OCI-LY1 (cell line): ENCODE measurements around the gene SLC17A4.

ENCODE experiments used
- H2AFZ ChIP-seq: fragments of 200-600 bp; sonication (generic), shearing (Covaris generic); 2 replicates; pipeline ENCODE4 v1.6.0; 2014; ENCODE audit warnings: antibody characterized with exemption, mild to moderate bottlenecking, low read length
- H3F3A ChIP-seq: fragments of 200-600 bp; sonication (generic), shearing (Covaris generic); 2 replicates; pipeline ENCODE4 v1.6.0; 2014; ENCODE audit warnings: mild to moderate bottlenecking, antibody characterized with exemption, low read length, moderate library complexity; ENCODE audit not compliant: insufficient read depth
- H3K27ac ChIP-seq: fragments of 200-600 bp; sonication (generic); 2 replicates; pipeline ENCODE4 v1.5.1; 2014; ENCODE audit warnings: low read length, mixed run types, mild to moderate bottlenecking, low read depth; ENCODE audit not compliant: poor library complexity, severe bottlenecking
- H3K27me3 ChIP-seq: fragments of 200-600 bp; sonication (generic); 2 replicates; pipeline ENCODE4 v1.6.0; 2014; ENCODE audit warnings: antibody characterized with exemption, mild to moderate bottlenecking, low read length, moderate library complexity; ENCODE audit not compliant: insufficient read depth
- H3K36me3 ChIP-seq: fragments of 200-600 bp; sonication (generic); 2 replicates; pipeline ENCODE4 v1.6.1; 2014; ENCODE audit warnings: mild to moderate bottlenecking, antibody characterized with exemption, low read length, moderate library complexity, mixed read lengths; ENCODE audit not compliant: insufficient read depth
- H3K4me1 ChIP-seq: fragments of 200-600 bp; sonication (generic); 2 replicates; pipeline ENCODE4 v1.5.1; 2014; ENCODE audit warnings: mild to moderate bottlenecking, low read length, moderate library complexity; ENCODE audit not compliant: insufficient read depth, severe bottlenecking
- H3K4me2 ChIP-seq: fragments of 200-600 bp; sonication (generic), shearing (Covaris generic); 2 replicates; pipeline ENCODE4 v1.6.1; 2014; ENCODE audit warnings: low read length
- H3K4me3 ChIP-seq: fragments of 200-600 bp; sonication (generic); 2 replicates; pipeline ENCODE4 v1.5.1; 2014; ENCODE audit warnings: low read length, low read depth, mild to moderate bottlenecking, mixed read lengths; ENCODE audit not compliant: poor library complexity, severe bottlenecking
- H3K79me2 ChIP-seq: fragments of 200-600 bp; shearing (Covaris generic); 2 replicates; pipeline ENCODE4 v1.6.1; 2016; ENCODE audit warnings: mixed run types, low read length, mixed read lengths; ENCODE audit not compliant: insufficient read depth
- H3K9ac ChIP-seq: fragments of 200-600 bp; sonication (generic), shearing (Covaris generic); 2 replicates; pipeline ENCODE4 v1.6.1; 2014; ENCODE audit warnings: mild to moderate bottlenecking, low read length, mixed read lengths
- H3K9me2 ChIP-seq: fragments of 200-600 bp; sonication (generic), shearing (Covaris generic); 2 replicates; pipeline ENCODE4 v1.6.1; 2014; ENCODE audit warnings: low read depth, mild to moderate bottlenecking, low read length, mixed read lengths
- H3K9me3 ChIP-seq: fragments of 200-600 bp; shearing (Covaris generic); 2 replicates; pipeline ENCODE4 v1.6.1; 2014; ENCODE audit warnings: low read length, mixed read lengths
- H4K20me1 ChIP-seq: fragments of 200-600 bp; sonication (generic), shearing (Covaris generic); 2 replicates; pipeline ENCODE4 v1.6.0; 2016; ENCODE audit warnings: mild to moderate bottlenecking, low read length; ENCODE audit not compliant: insufficient read depth
- EZH2 ChIP-seq: fragments of 200-600 bp; sonication (generic), shearing (Covaris generic); IDR thresholded peaks from 2 replicates; pipeline ENCODE4 v1.8.0; 2017; ENCODE audit warnings: borderline replicate concordance, mixed run types, mild to moderate bottlenecking, antibody characterized with exemption, low read length, moderate library complexity, mixed read lengths
- TF ChIP-seq, protein P1 (sequence below): fragments of 200-600 bp; sonication (generic), shearing (Covaris generic); IDR thresholded peaks from 2 replicates; pipeline ENCODE4 v1.5.1; 2017; ENCODE audit warnings: mild to moderate bottlenecking, antibody characterized with exemption, low read length, moderate library complexity, mixed read lengths

SLC17A4 gene

DNA sequence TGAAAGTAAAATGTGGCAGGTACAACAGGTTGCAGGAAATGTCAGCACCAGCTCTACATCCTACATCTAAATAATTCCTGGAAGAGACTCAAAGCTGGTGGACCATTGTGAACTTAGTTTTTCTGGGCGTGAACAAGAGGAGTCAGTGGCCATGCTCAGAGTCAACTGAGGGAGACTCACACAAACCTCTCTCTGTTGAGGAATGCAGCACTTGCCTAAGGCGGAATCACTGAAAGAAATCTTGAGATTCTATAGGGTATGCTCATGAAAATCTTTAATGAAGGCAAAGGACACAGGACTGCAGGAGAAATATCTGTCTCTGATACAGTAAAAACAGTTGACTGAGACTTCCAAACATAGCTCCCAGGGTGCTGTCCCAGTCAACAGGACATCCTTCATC is 22.5 kb downstream of the SLC17A4 start:
- Histone ChIP-seq H3K4me2 (no peak overlapping the region), H3K4me3 (no peak overlapping the region), H3K9me2 (no peaks in the 10 kb centered on the region), H3K9me3 (no peaks in the 10 kb centered on the region), H3K36me3 (no peaks in the 10 kb centered on the region), H3K27ac (no peak overlapping the region), H2AFZ (no peak overlapping the region), H3K4me1 (no peaks in the 10 kb centered on the region), H4K20me1 (no peaks in the 10 kb centered on the region), H3K27me3 (no peaks in the 10 kb centered on the region), H3F3A (no peaks in the 10 kb centered on the region), H3K79me2 (no peaks in the 10 kb centered on the region), H3K9ac (no peak overlapping the region)
- no peak for TF ChIP-seq EZH2
- TF ChIP-seq, protein P1, sequence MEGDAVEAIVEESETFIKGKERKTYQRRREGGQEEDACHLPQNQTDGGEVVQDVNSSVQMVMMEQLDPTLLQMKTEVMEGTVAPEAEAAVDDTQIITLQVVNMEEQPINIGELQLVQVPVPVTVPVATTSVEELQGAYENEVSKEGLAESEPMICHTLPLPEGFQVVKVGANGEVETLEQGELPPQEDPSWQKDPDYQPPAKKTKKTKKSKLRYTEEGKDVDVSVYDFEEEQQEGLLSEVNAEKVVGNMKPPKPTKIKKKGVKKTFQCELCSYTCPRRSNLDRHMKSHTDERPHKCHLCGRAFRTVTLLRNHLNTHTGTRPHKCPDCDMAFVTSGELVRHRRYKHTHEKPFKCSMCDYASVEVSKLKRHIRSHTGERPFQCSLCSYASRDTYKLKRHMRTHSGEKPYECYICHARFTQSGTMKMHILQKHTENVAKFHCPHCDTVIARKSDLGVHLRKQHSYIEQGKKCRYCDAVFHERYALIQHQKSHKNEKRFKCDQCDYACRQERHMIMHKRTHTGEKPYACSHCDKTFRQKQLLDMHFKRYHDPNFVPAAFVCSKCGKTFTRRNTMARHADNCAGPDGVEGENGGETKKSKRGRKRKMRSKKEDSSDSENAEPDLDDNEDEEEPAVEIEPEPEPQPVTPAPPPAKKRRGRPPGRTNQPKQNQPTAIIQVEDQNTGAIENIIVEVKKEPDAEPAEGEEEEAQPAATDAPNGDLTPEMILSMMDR: no peak

DNA sequence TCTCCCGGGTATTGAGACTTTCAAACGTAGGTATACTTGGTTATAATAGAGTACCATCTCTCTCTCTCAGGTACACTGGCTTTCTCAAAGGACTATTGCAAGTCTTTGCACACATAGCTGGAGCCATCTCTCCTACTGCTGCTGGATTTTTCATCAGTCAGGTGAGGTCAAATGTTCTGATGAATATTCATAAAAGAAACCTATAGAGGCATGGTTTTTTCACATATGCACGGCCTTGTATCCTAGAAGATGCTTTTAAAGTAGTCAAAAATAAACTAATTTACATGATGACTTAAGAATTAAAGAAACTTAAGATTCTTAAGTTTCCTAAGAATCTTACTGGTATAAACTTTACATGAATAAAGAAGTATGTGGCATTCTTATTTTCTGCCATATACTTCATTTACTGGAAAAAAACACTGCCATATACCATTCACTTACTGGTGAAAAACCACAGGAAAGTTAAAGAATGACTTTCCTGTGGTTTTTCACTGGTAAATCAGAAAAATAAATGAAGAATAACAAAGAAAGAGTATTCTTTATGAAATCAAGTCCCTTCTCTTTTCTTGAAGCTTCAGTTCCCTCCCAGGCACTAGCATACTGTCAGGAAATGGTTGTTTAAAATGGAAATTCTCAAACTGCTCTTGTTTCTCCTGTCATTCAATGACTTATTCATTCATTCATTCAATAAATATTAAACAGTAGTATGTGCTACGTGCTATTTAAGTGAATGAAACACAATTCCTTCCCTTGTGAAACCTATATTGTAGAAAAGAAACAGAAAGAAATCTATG is 23.5 kb downstream of the SLC17A4 start:
- H3K9me3 ChIP-seq: no peaks in the 10 kb centered on the region
- no peaks in the 10 kb centered on the region for H3K27me3 ChIP-seq
- H3K79me2 ChIP-seq: no peaks in the 10 kb centered on the region
- no peak overlapping the region for H3K4me3 ChIP-seq
- no peaks in the 10 kb centered on the region for H3K9me2 ChIP-seq
- no peaks in the 10 kb centered on the region for H4K20me1 ChIP-seq
- no peak overlapping the region for H3K9ac ChIP-seq
- H3K27ac ChIP-seq: no peak overlapping the region
- H3K4me2 ChIP-seq: no peak overlapping the region
- H2AFZ ChIP-seq: no peak overlapping the region
- H3K36me3 ChIP-seq: no peaks in the 10 kb centered on the region
- no peak for TF ChIP-seq EZH2
- TF ChIP-seq, protein P1: no peak
- H3K4me1 ChIP-seq: no peaks in the 10 kb centered on the region
- H3F3A ChIP-seq: no peaks in the 10 kb centered on the region

DNA sequence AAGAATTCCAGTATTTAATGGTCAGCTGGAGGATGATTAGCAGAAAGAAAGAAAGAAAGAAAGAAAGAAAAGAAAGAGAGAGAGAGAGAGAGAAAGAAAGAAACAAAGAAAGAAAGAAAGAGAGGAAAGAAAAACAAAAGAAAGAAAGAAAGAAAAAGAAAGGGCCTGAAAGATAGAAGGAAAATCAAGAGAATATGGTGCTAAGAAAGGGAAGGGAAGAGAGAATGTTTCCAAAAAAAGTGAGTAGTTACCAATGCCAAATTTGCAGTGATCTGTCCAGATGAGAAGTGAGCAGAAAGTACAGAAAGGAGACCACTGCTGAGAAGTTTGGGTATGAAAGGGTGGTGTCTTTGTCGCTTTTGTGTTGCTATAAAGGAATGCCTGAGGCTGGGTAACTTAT is 26.6 kb downstream of the SLC17A4 start:
- Histone ChIP-seq H3K27me3 (no peaks in the 10 kb centered on the region), H3K79me2 (no peaks in the 10 kb centered on the region), H4K20me1 (no peaks in the 10 kb centered on the region), H3K4me1 (no peaks in the 10 kb centered on the region), H2AFZ (no peak overlapping the region), H3K4me2 (no peak overlapping the region), H3F3A (no peaks in the 10 kb centered on the region), H3K4me3 (no peak overlapping the region), H3K9me3 (no peaks in the 10 kb centered on the region), H3K36me3 (no peaks in the 10 kb centered on the region), H3K9ac (no peak overlapping the region), H3K27ac (no peak overlapping the region), H3K9me2 (no peaks in the 10 kb centered on the region)
- TF ChIP-seq, protein P1: no peak
- no peak for TF ChIP-seq EZH2
